ENCODE data around the gene FN1. TPM values are rescaled to one million over a fixed set of nuclear protein-coding genes. Genes with fewer than 3 reads are reported as not detected.

Gene FN1
- total and polyA plus RNA-seq, 9 donors = 96.3 to 979 (median 287) TPM

DNA sequence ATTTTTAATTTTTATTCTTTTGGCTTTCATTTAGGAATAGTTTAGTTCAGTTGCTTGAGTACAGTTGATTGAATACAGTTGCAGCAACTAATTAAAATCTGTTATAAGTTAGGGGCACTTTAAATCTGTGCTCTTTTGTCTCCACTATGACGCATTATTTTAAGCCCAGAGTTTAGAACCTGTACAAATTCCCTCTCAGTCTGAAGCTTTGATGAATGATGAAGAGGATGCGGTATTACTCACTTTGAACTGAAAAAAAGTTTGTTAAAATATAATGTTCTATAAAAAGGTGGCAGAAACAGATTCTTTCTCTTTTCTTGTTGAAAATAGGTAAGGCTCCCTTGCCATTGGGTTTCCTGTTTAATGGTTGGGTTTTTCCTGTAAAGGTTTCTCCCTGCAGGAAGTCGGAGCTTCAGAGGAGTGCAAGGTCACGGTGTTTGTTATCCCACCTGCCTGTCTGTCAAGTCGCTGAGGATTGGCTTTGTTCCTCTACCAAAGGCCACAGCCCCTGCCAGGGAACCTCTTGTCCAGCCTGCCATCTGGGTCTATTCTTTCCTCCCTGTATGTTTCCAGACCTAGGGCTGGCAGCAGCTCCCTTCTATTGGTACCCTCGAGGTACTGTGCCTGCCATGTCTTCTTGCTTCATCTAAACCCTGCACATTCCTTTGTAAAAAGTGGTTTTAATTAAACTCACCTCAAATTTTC is 43.8 kb upstream of the FN1 start:
- intact Hi-C loops (cut with DNase I) = no loop called here
- no peaks in the 10 kb centered on the region for H3K9me3 ChIP-seq
- 71 to 84% (median 77%) methylated on average over 6 of the region's 6 CpGs for WGBS, 3 donors

GRCh38 chr2:215479121-215479520 is 43.3 kb upstream of the FN1 start:
- Histone ChIP-seq H3K27ac (no peak overlapping the region), H3K9me3 (no peaks in the 10 kb centered on the region), H3K4me3 (no peak overlapping the region), H3K27me3 (no peaks in the 10 kb centered on the region), H3K36me3 (no peaks in the 10 kb centered on the region), H3K4me1 (ENCODE audit: insufficient read depth) (no peaks in the 10 kb centered on the region)
- no peak for DNase-seq
- no peak for TF ChIP-seq EP300 (IDR thresholded peaks at IDR 0.05)
- TF ChIP-seq, protein P1, sequence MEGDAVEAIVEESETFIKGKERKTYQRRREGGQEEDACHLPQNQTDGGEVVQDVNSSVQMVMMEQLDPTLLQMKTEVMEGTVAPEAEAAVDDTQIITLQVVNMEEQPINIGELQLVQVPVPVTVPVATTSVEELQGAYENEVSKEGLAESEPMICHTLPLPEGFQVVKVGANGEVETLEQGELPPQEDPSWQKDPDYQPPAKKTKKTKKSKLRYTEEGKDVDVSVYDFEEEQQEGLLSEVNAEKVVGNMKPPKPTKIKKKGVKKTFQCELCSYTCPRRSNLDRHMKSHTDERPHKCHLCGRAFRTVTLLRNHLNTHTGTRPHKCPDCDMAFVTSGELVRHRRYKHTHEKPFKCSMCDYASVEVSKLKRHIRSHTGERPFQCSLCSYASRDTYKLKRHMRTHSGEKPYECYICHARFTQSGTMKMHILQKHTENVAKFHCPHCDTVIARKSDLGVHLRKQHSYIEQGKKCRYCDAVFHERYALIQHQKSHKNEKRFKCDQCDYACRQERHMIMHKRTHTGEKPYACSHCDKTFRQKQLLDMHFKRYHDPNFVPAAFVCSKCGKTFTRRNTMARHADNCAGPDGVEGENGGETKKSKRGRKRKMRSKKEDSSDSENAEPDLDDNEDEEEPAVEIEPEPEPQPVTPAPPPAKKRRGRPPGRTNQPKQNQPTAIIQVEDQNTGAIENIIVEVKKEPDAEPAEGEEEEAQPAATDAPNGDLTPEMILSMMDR (IDR thresholded peaks at IDR 0.05) = no peak
- intact Hi-C loops (cut with DNase I) = no loop called here
- 90 to 94% (median 91%) methylated on average over 2 of the region's 2 CpGs for WGBS, 3 donors

More for the DNA sequence above, 43.8 kb upstream of the FN1 start:
- no peaks in the 10 kb centered on the region for H3K4me1 ChIP-seq (ENCODE audit: insufficient read depth)
- H3K27me3 ChIP-seq = no peaks in the 10 kb centered on the region
- no peaks in the 10 kb centered on the region for H3K36me3 ChIP-seq
- H3K4me3 ChIP-seq = no peak overlapping the region
- no peak overlapping the region for H3K27ac ChIP-seq
- TF ChIP-seq EP300 (IDR thresholded peaks at IDR 0.05) = no peak
- TF ChIP-seq, protein P1 (IDR thresholded peaks at IDR 0.05) = no peak
- no peak for TF ChIP-seq POLR2A (IDR thresholded peaks at IDR 0.05)
- DNase-seq = no peak

- Histone ChIP-seq H3K27ac (no peak overlapping the region), H3K9me3 (no peaks in the 10 kb centered on the region), H3K4me1 (ENCODE audit: insufficient read depth) (no peaks in the 10 kb centered on the region), H3K27me3 (no peaks in the 10 kb centered on the region), H3K36me3 (no peaks in the 10 kb centered on the region), H3K4me3 (no peak overlapping the region)
- no peak for DNase-seq
- TF ChIP-seq, protein P1 (IDR thresholded peaks at IDR 0.05) = no peak
- TF ChIP-seq POLR2A (IDR thresholded peaks at IDR 0.05) (no peak), EP300 (IDR thresholded peaks at IDR 0.05) (no peak)
- intact Hi-C loops (cut with DNase I) = no loop called here
- 53 to 62% (median 57%) methylated on average over 2 of the region's 2 CpGs for WGBS, 3 donors
Observed at GRCh38 chr2:215476424-215476823, 40.6 kb upstream of the FN1 start.

DNA sequence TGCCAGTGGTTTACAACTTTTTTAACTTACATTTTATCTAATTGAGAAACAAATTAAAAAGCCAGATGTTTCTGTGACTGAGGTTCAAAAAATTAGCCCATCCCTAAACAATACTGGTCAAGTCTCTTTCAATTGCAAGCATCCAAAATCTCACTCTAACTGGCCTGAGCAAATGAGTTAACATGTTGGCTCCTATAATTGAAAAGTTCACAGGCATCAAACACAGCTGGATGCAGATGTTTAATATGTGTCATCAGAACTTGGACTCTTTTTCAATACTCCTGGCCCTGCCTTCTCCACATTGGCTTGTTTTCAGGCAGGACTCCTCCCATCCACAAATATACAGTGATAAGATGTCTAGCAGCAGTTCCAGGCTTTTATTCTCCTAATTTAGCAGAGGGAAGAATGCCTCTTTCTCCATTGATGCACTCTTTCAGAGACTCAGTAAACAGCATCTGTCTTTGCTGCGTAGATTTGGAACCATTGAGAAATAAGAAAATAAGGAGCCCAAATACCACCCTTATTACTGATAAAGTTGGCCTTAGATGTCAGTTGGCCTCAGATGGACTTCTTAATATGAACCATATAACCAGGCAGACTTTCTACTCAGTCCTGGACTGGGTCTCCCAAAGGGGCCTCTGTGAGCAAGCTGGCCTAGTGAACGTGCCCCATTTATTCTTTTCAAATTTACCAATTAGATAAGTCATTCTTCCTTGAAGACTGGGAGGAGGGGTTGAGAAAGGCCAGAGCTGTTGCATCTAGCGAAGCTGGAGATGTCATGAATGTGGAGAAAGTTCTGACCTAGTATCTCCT is 30.4 kb upstream of the FN1 start:
- no peaks in the 10 kb centered on the region for H3K9me3 ChIP-seq
- H3K4me1 ChIP-seq (ENCODE audit: insufficient read depth) = peaks cover 5% of the 10 kb centered on the region
- H3K36me3 ChIP-seq = no peaks in the 10 kb centered on the region
- TF ChIP-seq EP300 (IDR thresholded peaks at IDR 0.05) (no peak), POLR2A (IDR thresholded peaks at IDR 0.05) (no peak)
- TF ChIP-seq, protein P1 (IDR thresholded peaks at IDR 0.05) = no peak
- H3K27ac ChIP-seq = no peak overlapping the region
- intact Hi-C loops (cut with DNase I) = no loop called here
- no peak overlapping the region for H3K4me3 ChIP-seq
- H3K27me3 ChIP-seq = no peaks in the 10 kb centered on the region
- WGBS, 3 donors = 39 to 43% (median 40%) methylated on average over 3 of the region's 3 CpGs
- DNase-seq = peak in 1 of 5 donors; percentile 19
